PC-9 (cell line): ENCODE measurements around the gene ABCF3.

Source experiments
- EZH2 ChIP-seq: fragments of 200-600 bp; sonication (generic); IDR thresholded peaks from 2 replicates; pipeline ENCODE4 v1.8.0; 2017; ENCODE audit warnings: antibody characterized with exemption, low read depth
- TF ChIP-seq, protein P1 (sequence below): fragments of 200-600 bp; sonication (generic); conservative IDR thresholded peaks from 2 replicates; pipeline ENCODE4 v1.6.1; 2017; ENCODE audit warnings: mixed run types, antibody characterized with exemption, mild to moderate bottlenecking, moderate library complexity

- TF ChIP-seq, protein P1, sequence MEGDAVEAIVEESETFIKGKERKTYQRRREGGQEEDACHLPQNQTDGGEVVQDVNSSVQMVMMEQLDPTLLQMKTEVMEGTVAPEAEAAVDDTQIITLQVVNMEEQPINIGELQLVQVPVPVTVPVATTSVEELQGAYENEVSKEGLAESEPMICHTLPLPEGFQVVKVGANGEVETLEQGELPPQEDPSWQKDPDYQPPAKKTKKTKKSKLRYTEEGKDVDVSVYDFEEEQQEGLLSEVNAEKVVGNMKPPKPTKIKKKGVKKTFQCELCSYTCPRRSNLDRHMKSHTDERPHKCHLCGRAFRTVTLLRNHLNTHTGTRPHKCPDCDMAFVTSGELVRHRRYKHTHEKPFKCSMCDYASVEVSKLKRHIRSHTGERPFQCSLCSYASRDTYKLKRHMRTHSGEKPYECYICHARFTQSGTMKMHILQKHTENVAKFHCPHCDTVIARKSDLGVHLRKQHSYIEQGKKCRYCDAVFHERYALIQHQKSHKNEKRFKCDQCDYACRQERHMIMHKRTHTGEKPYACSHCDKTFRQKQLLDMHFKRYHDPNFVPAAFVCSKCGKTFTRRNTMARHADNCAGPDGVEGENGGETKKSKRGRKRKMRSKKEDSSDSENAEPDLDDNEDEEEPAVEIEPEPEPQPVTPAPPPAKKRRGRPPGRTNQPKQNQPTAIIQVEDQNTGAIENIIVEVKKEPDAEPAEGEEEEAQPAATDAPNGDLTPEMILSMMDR: no peak
- no peak for TF ChIP-seq EZH2
These were observed 44.9 kb downstream of the ABCF3 start for GRCh38 chr3:184230603-184231528.
